Naive thymus-derived CD8-positive, alpha-beta T cell (primary cell): Measurements from ENCODE around the gene UQCC2. TPM values are rescaled to one million over a fixed set of nuclear protein-coding genes. Genes with fewer than 3 reads are reported as not detected.

Experiments used
- ATAC-seq, 2 donors: fragments of 150-1000 bp; cut with Tn5 transposase in 1 of 2; sonication (Bioruptor Pico), chemical (Tn5 transposase) in 1 of 2; 1 replicate in 1 of 2; 2 replicates in 1 of 2; pipeline ENCODE4 v1.10.0; 2021; ENCODE audit warnings: mild to moderate bottlenecking in 2 of 2, moderate library complexity in 2 of 2
- POLR2A ChIA-PET: fragments of 350-600 bp; sonication (Branson Sonifier 250); formaldehyde crosslinking; loops from one replicate; lab custom pipeline; 2021; ENCODE audit warnings: antibody characterized with exemption; lab: Charles Lee
- DNase-seq, 10 donors: peaks; one replicate each; pipeline versions ENCODE4 v3.0.0 to v3.0.0-alpha.2; 2020 to 2022
- H3K27ac Mint-ChIP-seq, 10 donors: one replicate each; pipeline ENCODE4 v1.8.0; 2020 to 2022; ENCODE audit warnings: mild to moderate bottlenecking in 10 of 10, mixed read lengths in 10 of 10, moderate library complexity in 4 of 10, inconsistent platforms in 1 of 10
- H3K27me3 Mint-ChIP-seq, 5 donors: one replicate each; pipeline ENCODE4 v1.8.0; 2021 to 2022; ENCODE audit warnings: mixed read lengths in 5 of 5
- H3K36me3 Mint-ChIP-seq, 3 donors: one replicate each; pipeline ENCODE4 v1.8.0; 2020 to 2022; ENCODE audit warnings: mixed read lengths in 3 of 3, mild to moderate bottlenecking in 2 of 3, inconsistent platforms in 1 of 3
- H3K4me1 Mint-ChIP-seq, 4 donors: one replicate each; pipeline ENCODE4 v1.8.0; 2021 to 2022; ENCODE audit warnings: mixed read lengths in 4 of 4
- H3K4me3 Mint-ChIP-seq, 10 donors: one replicate each; pipeline ENCODE4 v1.8.0; 2020 to 2022; ENCODE audit warnings: mild to moderate bottlenecking in 10 of 10, mixed read lengths in 10 of 10, moderate library complexity in 6 of 10, inconsistent platforms in 1 of 10
- H3K9me3 Mint-ChIP-seq, 9 donors: one replicate each; pipeline ENCODE4 v1.8.0; 2020 to 2022; ENCODE audit warnings: mixed read lengths in 9 of 9, mild to moderate bottlenecking in 3 of 9, inconsistent platforms in 1 of 9, moderate library complexity in 1 of 9
- polyA plus RNA-seq, 3 donors: library from polyadenylated mRNA; unstranded; fragments of 300-500 nt; fragmentation: Illumina TruSeq; gene quantifications; one replicate each; pipeline ENCODE4 v1.2.3, GENCODE V29; 2021
- total RNA-seq, 8 experiments: library from RNA in 2 of 8; stranded (reverse) in 2 of 8; gene quantifications; one replicate each; pipeline ENCODE4 v1.2.3 and lab custom pipeline; 2021 to 2026

UQCC2 gene
- total and polyA plus RNA-seq, 5 experiments from 2014 or later: 23.3 to 57.7 (median 44.4) TPM

- no peak for DNase-seq
- POLR2A ChIA-PET: no interaction called here
Measured at GRCh38 chr6:33730611-33731010, 19.1 kb upstream of the UQCC2 start.

DNA sequence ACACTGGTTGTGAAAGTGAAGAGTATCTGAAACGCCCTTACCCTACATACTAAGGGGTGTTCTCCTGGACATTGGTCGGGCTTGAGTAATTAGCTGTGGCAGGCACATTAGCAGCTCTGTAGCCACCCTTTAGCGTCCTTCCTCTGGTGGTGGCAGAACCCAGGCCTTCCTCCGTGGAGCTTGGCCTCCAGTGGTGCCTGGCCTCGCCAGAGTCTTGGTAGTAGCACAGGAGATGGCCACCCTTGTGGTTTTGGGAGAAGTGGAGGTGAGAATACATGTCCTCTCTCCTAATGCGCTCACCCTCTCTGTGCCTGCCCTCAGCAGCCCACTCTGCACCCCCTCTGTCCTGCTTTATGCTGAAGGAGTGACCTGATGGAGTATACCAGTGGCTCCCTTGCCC is 17.6 kb upstream of the UQCC2 start:
- Mint-ChIP-seq H3K4me3 (no peak overlapping the region), H3K27me3 (peaks cover 0 to 2% (median 0%) of the 10 kb centered on the region in 5 donors), H3K36me3 (no peaks in the 10 kb centered on the region), H3K4me1 (peaks cover 8 to 15% (median 13%) of the 10 kb centered on the region in 4 donors), H3K9me3 (no peaks in the 10 kb centered on the region), H3K27ac (no peak overlapping the region)
- DNase-seq (peak in 1 of 10 donors; percentile 15), ATAC-seq (no peak)
- POLR2A ChIA-PET: no interaction called here

More at GRCh38 chr6:33730611-33731010, 19.1 kb upstream of the UQCC2 start:
- H3K9me3 Mint-ChIP-seq: no peaks in the 10 kb centered on the region
- H3K27ac Mint-ChIP-seq: peak overlapping the region in 1 of 10 donors; percentile 4
- peaks cover 0 to 6% (median under 1%) of the 10 kb centered on the region in 4 donors for H3K4me1 Mint-ChIP-seq
- no peaks in the 10 kb centered on the region for H3K27me3 Mint-ChIP-seq
- no peak for ATAC-seq
- H3K36me3 Mint-ChIP-seq: no peaks in the 10 kb centered on the region
- no peak overlapping the region for H3K4me3 Mint-ChIP-seq

DNA sequence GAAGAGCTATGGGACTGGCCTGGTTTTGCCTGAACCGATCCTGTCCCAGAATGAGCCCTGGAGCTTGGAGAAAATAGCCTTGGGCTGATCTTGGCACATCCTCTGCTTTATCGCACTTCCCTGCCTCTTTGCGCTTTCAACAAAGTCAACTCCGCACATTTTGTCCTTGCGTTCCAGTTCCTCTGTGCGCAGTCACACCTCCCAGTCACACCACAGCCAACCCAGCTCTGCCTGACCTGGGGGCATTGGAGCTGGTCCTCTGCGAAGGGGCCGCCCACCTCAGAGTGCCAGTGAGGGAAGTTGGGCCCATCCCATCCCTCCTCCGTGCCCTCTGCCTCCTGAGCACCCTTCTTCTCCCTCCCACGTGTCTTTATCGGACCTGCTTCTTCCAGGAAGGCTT is 16.9 kb upstream of the UQCC2 start:
- POLR2A ChIA-PET: no interaction called here
- no peaks in the 10 kb centered on the region for H3K36me3 Mint-ChIP-seq
- no peak for ATAC-seq
- no peaks in the 10 kb centered on the region for H3K9me3 Mint-ChIP-seq
- H3K4me3 Mint-ChIP-seq: no peak overlapping the region
- peaks cover 14 to 22% (median 18%) of the 10 kb centered on the region in 4 donors for H3K4me1 Mint-ChIP-seq
- H3K27ac Mint-ChIP-seq: no peak overlapping the region
- H3K27me3 Mint-ChIP-seq: peaks cover 0 to 2% (median 0%) of the 10 kb centered on the region in 5 donors
- DNase-seq: peak in 1 of 10 donors; percentile 36

DNA sequence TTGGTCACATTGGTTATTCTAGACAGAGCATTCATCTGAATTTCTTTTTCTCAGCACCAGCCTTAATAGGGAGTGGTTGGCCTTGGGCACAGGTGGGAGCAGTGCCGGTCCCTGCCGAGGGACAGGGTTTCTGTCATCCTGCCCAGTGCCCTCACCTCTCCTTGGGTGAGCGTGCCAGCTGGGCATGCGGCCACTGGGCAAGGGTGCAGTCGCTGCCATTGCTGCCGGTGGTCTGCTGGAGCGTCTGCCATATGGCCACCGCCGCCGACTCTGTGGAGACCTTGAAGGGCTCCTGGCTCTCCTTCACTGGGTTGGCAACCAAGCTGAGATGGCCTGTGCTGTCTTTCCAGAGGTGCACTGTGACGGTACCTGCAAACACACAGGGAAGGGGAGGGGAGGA is 16.4 kb upstream of the UQCC2 start:
- Mint-ChIP-seq H3K9me3 (no peaks in the 10 kb centered on the region), H3K27ac (no peak overlapping the region), H3K36me3 (no peaks in the 10 kb centered on the region), H3K4me3 (no peak overlapping the region), H3K27me3 (peaks cover 0 to 2% (median 0%) of the 10 kb centered on the region in 5 donors), H3K4me1 (peaks cover 16 to 24% (median 21%) of the 10 kb centered on the region in 4 donors)
- POLR2A ChIA-PET: no interaction called here
- peak in 1 of 10 donors; percentile 21 for DNase-seq
- no peak for ATAC-seq

- Mint-ChIP-seq H3K4me1 (peaks cover 17 to 24% (median 21%) of the 10 kb centered on the region in 4 donors), H3K36me3 (no peaks in the 10 kb centered on the region), H3K9me3 (no peaks in the 10 kb centered on the region), H3K27me3 (peaks cover 0 to 2% (median 0%) of the 10 kb centered on the region in 5 donors), H3K4me3 (no peak overlapping the region), H3K27ac (no peak overlapping the region)
- POLR2A ChIA-PET: no interaction called here
- ATAC-seq (no peak), DNase-seq (peak in 1 of 10 donors; percentile 22)
Measured at GRCh38 chr6:33727126-33727525, 15.6 kb upstream of the UQCC2 start.

DNA sequence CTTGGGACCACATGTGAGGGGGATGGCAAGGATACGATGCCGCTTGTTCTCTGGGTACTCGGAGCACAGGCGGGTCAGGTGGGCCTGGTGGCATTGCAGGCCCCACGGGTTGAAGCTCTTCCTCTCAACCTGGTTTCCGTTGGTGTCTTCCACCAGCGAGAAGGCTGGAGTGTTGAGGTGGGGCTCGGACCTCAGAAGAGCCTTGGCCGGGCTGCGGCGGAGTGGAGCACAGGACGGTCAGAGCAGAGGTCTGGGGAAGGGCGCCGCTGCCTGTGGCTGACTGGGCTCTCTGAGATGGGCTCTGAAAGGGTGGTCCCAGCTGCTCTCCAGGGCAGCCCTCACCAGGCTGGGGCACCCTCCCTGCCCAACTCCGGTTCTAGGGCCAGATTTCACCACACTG is 15.2 kb upstream of the UQCC2 start:
- H3K27ac Mint-ChIP-seq: peak overlapping the region in 2 of 10 donors; percentile 44 to 80
- H3K36me3 Mint-ChIP-seq: no peaks in the 10 kb centered on the region
- POLR2A ChIA-PET: no interaction called here
- H3K4me3 Mint-ChIP-seq: no peak overlapping the region
- no peak for ATAC-seq
- H3K27me3 Mint-ChIP-seq: peaks cover 0 to 2% (median 0%) of the 10 kb centered on the region in 5 donors
- no peaks in the 10 kb centered on the region for H3K9me3 Mint-ChIP-seq
- DNase-seq: no peak
- peaks cover 17 to 24% (median 21%) of the 10 kb centered on the region in 4 donors for H3K4me1 Mint-ChIP-seq

GRCh38 chr6:33725891-33726673 is 14.6 kb upstream of the UQCC2 start:
- H3K4me1 Mint-ChIP-seq: peaks cover 17 to 24% (median 21%) of the 10 kb centered on the region in 4 donors
- no peaks in the 10 kb centered on the region for H3K9me3 Mint-ChIP-seq
- peak overlapping the region in 1 of 10 donors; percentile 18 for H3K4me3 Mint-ChIP-seq
- no peaks in the 10 kb centered on the region for H3K36me3 Mint-ChIP-seq
- DNase-seq: no peak
- no peak for ATAC-seq
- H3K27ac Mint-ChIP-seq: peak overlapping the region in 5 of 10 donors; percentile 11 to 80 (median 44)
- H3K27me3 Mint-ChIP-seq: peaks cover 0 to 2% (median 0%) of the 10 kb centered on the region in 5 donors
- POLR2A ChIA-PET: interaction anchor here (1.2 kb wide), 1 partner anchor 11 kb away, joined by 3 read pairs; no protein-coding TSS in a partner anchor

DNA sequence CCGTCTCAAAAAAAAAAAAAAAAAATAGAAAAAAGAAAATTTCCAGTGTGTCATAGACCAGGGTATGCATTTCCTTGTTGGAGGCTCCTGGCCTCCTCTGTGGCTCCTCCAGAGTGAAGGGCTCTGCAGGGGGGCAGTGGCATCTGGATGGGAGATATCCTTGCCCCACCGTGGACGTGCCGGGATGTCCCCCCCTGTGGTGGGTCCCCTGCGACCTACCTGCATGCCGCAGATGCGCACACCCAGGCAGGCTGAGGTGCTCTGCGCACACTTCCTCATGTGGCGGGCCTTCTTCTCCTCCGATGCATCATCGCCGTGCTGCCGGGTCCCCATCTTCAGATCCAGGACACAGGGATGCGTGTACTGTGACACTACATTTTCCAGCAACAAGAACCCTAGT is 13.7 kb upstream of the UQCC2 start:
- Mint-ChIP-seq H3K27ac (peak overlapping the region in 5 of 10 donors; percentile 7 to 84 (median 43)), H3K36me3 (no peaks in the 10 kb centered on the region), H3K4me1 (peaks cover 17 to 24% (median 20%) of the 10 kb centered on the region in 4 donors), H3K27me3 (peaks cover 0 to 6% (median under 1%) of the 10 kb centered on the region in 5 donors), H3K4me3 (peak overlapping the region in 2 of 10 donors; percentile 22 to 51), H3K9me3 (no peaks in the 10 kb centered on the region)
- POLR2A ChIA-PET: interaction anchor here (1.2 kb wide), 1 partner anchor 10 kb away, joined by 3 read pairs; no protein-coding TSS in a partner anchor
- DNase-seq: no peak
- no peak for ATAC-seq

DNA sequence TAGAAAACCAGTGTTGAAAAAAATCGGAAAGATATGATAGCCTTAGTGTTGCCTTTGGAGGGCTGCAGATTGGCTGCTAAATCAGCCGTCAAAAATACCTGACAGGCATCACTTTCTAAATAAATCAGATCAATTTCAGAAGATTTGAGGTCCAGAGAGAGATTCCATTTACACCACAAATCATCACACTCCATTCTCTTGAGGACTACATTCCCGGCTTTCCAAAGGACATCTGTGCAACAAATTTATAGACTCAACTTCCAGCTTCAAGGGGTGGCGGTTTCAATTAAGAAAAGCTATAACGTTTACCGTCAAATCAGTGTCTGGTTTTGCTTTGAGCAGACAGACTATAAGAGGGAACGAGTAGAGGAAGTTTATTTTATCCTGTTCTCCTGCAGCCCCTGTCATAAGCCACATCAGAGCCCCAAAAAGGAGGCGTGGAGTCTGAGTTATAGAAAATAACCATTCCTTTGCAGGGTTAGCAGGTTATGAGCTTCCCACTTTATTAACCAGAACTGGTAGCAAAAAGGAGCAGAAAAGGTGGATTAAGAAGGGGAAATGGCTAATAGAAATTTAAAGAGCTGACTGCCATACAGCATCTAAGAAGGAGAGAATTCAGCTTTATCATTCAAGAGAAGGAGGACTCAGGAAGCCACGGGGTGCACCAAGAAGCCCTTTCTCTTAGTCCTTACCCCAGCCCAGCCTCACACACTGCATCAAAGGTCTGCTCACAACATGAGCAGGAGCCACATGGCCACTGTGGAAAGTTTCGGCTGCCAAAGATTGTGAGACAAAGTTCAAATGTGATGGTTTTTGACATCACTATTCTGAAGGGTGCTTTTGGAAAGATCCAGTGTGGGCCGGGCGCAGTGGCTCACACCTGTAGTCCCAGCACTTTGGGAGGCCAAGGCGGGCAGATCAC is 12.9 kb upstream of the UQCC2 start:
- POLR2A ChIA-PET: interaction anchor here (1.0 to 2.2 kb wide), 2 partner anchors 13 to 21 kb away, joined by 4 to 16 read pairs; partner anchors contain the start of gene UQCC2
- ATAC-seq: peak; percentile 85 to 89
- Mint-ChIP-seq H3K4me3 (peak overlapping the region; percentile 24 to 80 (median 68)), H3K9me3 (no peaks in the 10 kb centered on the region), H3K4me1 (peaks cover 16 to 24% (median 20%) of the 10 kb centered on the region in 4 donors), H3K36me3 (no peaks in the 10 kb centered on the region), H3K27me3 (peaks cover 0 to 12% (median 2%) of the 10 kb centered on the region in 5 donors), H3K27ac (peak overlapping the region; percentile 1 to 90 (median 82))
- peak in 2 of 10 donors; percentile 22 to 24 for DNase-seq

DNA sequence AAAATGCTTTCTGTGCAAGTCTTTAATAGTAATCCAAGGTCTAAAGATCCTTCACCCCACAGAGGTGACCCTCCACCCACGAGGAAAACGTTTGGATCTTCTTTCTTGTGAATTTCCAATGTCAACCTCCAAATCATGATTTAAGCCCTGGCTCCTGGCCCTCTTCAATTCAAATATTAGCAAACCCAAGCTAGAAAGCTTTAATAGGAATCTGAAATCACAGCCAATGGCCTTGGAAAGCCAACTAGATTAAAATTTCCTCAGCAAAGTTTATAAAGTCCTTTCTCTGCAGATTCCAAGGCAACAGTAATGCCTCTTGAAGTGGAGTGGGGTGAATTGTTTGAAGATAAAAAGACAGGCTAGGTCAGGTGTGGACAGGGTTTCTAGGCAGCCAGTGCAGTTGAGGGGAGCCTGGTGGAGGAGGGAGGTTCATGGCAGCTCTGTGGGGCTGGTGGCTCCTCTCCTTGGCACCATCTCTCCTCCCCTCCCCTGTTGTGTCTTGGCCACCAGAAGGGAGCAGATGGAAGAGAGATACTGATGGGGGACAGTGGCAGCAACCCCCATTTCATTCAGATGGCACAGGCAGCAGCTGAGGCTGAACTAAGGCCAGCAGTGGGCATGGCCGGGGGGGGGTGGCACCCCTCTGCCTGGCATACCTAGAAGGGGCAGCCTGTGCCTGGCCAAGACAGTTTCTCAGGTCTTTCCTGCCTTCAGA is 12.0 kb upstream of the UQCC2 start:
- Mint-ChIP-seq H3K9me3 (no peaks in the 10 kb centered on the region), H3K36me3 (no peaks in the 10 kb centered on the region), H3K4me3 (peak overlapping the region in 8 of 10 donors; percentile 46 to 80 (median 70)), H3K27me3 (peaks cover 0 to 12% (median 4%) of the 10 kb centered on the region in 5 donors), H3K4me1 (peaks cover 16 to 24% (median 20%) of the 10 kb centered on the region in 4 donors), H3K27ac (peak overlapping the region in 7 of 10 donors; percentile 52 to 90 (median 87))
- DNase-seq: no peak
- no peak for ATAC-seq
- POLR2A ChIA-PET: interaction anchor here (0.6 to 2.2 kb wide), 3 partner anchors 12 to 1893 kb away, joined by 4 to 16 read pairs (median 5); partner anchors contain the start of gene UQCC2

DNA sequence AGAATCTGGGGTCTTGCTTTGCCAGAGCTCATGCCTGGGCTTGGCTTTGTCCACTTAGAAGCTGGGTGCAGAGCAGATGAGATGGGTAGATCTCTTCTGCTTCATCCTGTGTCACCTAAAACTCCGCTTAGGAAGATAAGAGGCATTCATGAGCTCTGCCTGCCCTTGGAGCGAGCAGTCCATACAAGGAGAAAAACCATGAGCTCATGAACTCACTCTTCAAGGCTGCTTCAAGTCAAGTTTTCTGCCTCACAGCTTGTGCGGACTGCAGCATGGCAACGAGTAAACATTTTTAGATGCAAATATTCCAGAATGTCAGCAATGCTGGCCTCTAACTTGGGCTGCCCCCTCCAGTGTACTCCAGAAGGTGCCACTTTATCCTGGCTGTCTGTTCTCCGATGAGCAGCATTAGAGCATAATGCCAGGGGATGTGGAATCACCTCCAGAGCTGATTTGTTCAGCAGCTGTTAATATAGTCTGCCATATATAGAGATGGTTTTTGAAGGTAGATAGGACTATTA is 10.7 kb upstream of the UQCC2 start:
- Mint-ChIP-seq H3K4me3 (no peak overlapping the region), H3K36me3 (no peaks in the 10 kb centered on the region), H3K27ac (no peak overlapping the region), H3K27me3 (peaks cover 0 to 12% (median 4%) of the 10 kb centered on the region in 5 donors), H3K9me3 (no peaks in the 10 kb centered on the region), H3K4me1 (peaks cover 16 to 24% (median 20%) of the 10 kb centered on the region in 4 donors)
- ATAC-seq: no peak
- POLR2A ChIA-PET: interaction anchor here (0.7 kb wide), 1 partner anchor 27 kb away, joined by 3 read pairs; no protein-coding TSS in a partner anchor
- no peak for DNase-seq
